HG03139 (cell line): ENCODE results near the gene SLC25A25.
"Not testable (repeated sequence)": the region's sequence is repeated elsewhere in the genome, so short reads cannot be mapped to it uniquely, and the experiment has no call there.

Source experiments
- ATAC-seq: cut with Tn5 transposase; IDR thresholded peaks from one replicate; pipeline ENCODE4 v1.9.1; 2021; ENCODE audit not compliant: unreplicated experiment

The SLC25A25 gene

GRCh38 chr9:128067645-128068385 is at the start of gene SLC25A25:
SLC25A25 (plus strand) TSS chr9:128068232; CDS start chr9:128068320, 88 bp downstream.
- peak; percentile 63 for ATAC-seq

- ATAC-seq = no peak
Observed at GRCh38 chr9:128020692-128021091, 47.3 kb upstream of the SLC25A25 start.

GRCh38 chr9:128021098-128021497 is 46.9 kb upstream of the SLC25A25 start:
- no peak for ATAC-seq

GRCh38 chr9:128022886-128023285 is 45.1 kb upstream of the SLC25A25 start:
- ATAC-seq = no peak

- not testable (repeated sequence) for ATAC-seq
Observed at GRCh38 chr9:128023671-128024070, 44.4 kb upstream of the SLC25A25 start.

- no peak for ATAC-seq
Observed at GRCh38 chr9:128024761-128025308, 43.2 kb upstream of the SLC25A25 start.

- no peak for ATAC-seq
Observed at GRCh38 chr9:128025736-128026135, 42.3 kb upstream of the SLC25A25 start.

- ATAC-seq = no peak
Observed at GRCh38 chr9:128026255-128026772, 41.7 kb upstream of the SLC25A25 start.

GRCh38 chr9:128026773-128027541 is 41.1 kb upstream of the SLC25A25 start:
- no peak for ATAC-seq

GRCh38 chr9:128027705-128028104 is 40.3 kb upstream of the SLC25A25 start:
- no peak for ATAC-seq

- ATAC-seq = no peak
Observed at GRCh38 chr9:128033609-128034008, 34.4 kb upstream of the SLC25A25 start.

GRCh38 chr9:128034821-128035652 is 33.0 kb upstream of the SLC25A25 start:
- no peak for ATAC-seq

GRCh38 chr9:128036522-128036921 is 31.5 kb upstream of the SLC25A25 start:
- ATAC-seq = not testable (repeated sequence)

GRCh38 chr9:128040783-128041182 is 27.2 kb upstream of the SLC25A25 start:
- ATAC-seq = not testable (repeated sequence)

GRCh38 chr9:128042043-128042442 is 26.0 kb upstream of the SLC25A25 start:
- no peak for ATAC-seq

- ATAC-seq = no peak
Observed at GRCh38 chr9:128043467-128043868, 24.6 kb upstream of the SLC25A25 start.

- not testable (repeated sequence) for ATAC-seq
Observed at GRCh38 chr9:128045409-128045808, 22.6 kb upstream of the SLC25A25 start.

- ATAC-seq = no peak
Observed at GRCh38 chr9:128045831-128046230, 22.2 kb upstream of the SLC25A25 start.

GRCh38 chr9:128047231-128047630 is 20.8 kb upstream of the SLC25A25 start:
- no peak for ATAC-seq

- no peak for ATAC-seq
Observed at GRCh38 chr9:128048663-128049062, 19.4 kb upstream of the SLC25A25 start.

GRCh38 chr9:128049843-128050242 is 18.2 kb upstream of the SLC25A25 start:
- ATAC-seq = no peak
